HL-60 (cell line): Measurements from ENCODE around the gene CTNND1.

ENCODE experiments used
- POLR2AphosphoS5 ChIP-seq: IDR thresholded peaks from 2 replicates; pipeline ENCODE4 v1.6.1; 2012; ENCODE audit warnings: low read depth
- TF ChIP-seq, protein P1 (sequence below): IDR thresholded peaks from one replicate; pipeline ENCODE4 v1.5.1; 2011; ENCODE audit warnings: low read length, control low read depth, inconsistent platforms; ENCODE audit not compliant: insufficient read depth

DNA sequence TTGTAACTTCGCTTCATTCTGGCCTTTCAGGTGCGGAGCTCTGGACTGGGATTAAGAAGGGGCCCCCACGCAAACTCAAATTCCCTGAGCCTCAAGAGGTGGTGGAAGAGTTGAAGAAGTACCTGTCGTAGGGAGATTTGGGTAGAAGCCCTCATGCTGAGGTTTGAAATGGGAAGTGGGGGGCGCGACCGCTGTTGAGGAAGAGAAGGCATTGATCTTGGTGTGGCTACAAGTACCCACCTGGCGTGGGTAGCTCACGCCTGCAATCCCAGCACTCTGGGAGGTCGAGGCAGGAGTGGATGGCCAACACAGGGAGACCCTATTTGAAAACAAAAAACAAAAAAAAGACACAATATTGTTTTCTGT lies 19.5 kb upstream of the CTNND1 start:
- TF ChIP-seq, protein P1, sequence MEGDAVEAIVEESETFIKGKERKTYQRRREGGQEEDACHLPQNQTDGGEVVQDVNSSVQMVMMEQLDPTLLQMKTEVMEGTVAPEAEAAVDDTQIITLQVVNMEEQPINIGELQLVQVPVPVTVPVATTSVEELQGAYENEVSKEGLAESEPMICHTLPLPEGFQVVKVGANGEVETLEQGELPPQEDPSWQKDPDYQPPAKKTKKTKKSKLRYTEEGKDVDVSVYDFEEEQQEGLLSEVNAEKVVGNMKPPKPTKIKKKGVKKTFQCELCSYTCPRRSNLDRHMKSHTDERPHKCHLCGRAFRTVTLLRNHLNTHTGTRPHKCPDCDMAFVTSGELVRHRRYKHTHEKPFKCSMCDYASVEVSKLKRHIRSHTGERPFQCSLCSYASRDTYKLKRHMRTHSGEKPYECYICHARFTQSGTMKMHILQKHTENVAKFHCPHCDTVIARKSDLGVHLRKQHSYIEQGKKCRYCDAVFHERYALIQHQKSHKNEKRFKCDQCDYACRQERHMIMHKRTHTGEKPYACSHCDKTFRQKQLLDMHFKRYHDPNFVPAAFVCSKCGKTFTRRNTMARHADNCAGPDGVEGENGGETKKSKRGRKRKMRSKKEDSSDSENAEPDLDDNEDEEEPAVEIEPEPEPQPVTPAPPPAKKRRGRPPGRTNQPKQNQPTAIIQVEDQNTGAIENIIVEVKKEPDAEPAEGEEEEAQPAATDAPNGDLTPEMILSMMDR, result no peak
- no peak for TF ChIP-seq POLR2AphosphoS5
